DOHH2 (cell line): ENCODE results near the gene SCNM1.

ENCODE experiments used
- EZH2phosphoT487 ChIP-seq: fragments of 200-600 bp; sonication (generic); IDR thresholded peaks from 2 replicates; pipeline ENCODE4 v1.6.1; 2017; ENCODE audit warnings: borderline replicate concordance, mild to moderate bottlenecking, antibody characterized with exemption, low read length, moderate library complexity, mixed read lengths
- TF ChIP-seq, protein P1 (sequence below): fragments of 200-600 bp; sonication (generic); IDR thresholded peaks from one replicate; pipeline ENCODE4 v1.5.1; 2014; ENCODE audit warnings: antibody characterized with exemption, mild to moderate bottlenecking, low read depth, low read length; ENCODE audit not compliant: poor library complexity, severe bottlenecking

DNA sequence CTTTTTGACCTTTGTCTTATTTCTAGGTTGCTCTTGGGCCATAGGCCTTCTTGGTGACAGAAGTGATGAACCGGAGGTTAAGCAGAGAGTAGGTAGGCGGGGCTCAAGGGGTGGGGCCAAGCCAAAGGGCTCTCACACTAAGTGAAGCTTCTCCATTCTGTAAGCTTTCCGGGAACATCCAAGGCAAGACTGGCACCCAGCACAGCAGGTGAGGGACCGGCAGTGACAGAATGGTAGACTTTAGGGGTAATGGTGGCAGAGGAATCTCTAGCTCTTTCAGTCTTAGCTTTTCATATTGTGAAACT lies 9.5 kb upstream of the SCNM1 start, which contains the start of gene TNFAIP8L2:
- TF ChIP-seq, protein P1, sequence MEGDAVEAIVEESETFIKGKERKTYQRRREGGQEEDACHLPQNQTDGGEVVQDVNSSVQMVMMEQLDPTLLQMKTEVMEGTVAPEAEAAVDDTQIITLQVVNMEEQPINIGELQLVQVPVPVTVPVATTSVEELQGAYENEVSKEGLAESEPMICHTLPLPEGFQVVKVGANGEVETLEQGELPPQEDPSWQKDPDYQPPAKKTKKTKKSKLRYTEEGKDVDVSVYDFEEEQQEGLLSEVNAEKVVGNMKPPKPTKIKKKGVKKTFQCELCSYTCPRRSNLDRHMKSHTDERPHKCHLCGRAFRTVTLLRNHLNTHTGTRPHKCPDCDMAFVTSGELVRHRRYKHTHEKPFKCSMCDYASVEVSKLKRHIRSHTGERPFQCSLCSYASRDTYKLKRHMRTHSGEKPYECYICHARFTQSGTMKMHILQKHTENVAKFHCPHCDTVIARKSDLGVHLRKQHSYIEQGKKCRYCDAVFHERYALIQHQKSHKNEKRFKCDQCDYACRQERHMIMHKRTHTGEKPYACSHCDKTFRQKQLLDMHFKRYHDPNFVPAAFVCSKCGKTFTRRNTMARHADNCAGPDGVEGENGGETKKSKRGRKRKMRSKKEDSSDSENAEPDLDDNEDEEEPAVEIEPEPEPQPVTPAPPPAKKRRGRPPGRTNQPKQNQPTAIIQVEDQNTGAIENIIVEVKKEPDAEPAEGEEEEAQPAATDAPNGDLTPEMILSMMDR = no peak
- TF ChIP-seq EZH2phosphoT487 = no peak
